HG03159 (cell line): ENCODE data around the gene MED27.
"Not testable (repeated sequence)": the region's sequence is repeated elsewhere in the genome, so short reads cannot be mapped to it uniquely, and the experiment has no call there.

Source experiments
- ATAC-seq: cut with Tn5 transposase; IDR thresholded peaks from one replicate; pipeline ENCODE4 v1.9.1; 2021; ENCODE audit warnings: mild to moderate bottlenecking, moderate library complexity; ENCODE audit not compliant: unreplicated experiment

MED27 gene

DNA sequence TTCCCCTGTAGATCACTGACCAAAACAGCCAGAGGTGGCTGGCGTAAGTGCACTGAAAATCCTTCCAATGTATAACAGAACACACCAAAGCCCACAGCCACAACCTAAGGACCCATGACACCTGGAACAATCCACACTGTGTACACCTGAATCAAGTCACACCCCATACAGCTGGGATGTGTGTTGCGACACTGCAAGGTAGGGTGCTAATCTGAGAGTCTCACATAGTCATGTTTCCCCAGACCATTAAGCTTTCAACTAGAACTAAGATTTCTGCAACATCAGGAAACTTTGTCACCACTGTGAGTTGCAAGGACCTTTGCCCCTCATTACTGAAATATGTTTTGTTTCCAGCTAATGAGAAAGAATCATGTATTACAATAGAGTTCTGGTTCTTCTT is 59.4 kb downstream of the MED27 start:
- ATAC-seq, result no peak

DNA sequence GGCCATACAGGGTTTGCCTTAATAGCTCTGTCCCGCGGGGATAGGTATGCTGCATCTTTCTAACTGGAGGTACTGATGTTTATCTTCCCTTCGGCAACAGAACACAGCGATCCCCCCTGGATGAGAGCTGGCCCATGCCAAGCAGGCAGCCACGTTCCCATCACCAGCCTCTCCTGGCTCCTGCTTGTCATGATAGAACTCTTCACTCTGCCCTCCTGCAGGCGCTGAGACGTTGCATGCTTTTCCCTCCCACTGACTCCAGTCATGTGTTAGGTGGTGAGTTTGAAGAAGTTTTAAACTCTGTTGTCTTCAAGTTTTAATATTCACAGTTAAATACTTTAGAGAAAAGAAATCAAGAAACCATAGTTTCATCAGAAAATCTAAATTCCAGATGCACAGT is 60.0 kb downstream of the MED27 start:
- no peak for ATAC-seq

DNA sequence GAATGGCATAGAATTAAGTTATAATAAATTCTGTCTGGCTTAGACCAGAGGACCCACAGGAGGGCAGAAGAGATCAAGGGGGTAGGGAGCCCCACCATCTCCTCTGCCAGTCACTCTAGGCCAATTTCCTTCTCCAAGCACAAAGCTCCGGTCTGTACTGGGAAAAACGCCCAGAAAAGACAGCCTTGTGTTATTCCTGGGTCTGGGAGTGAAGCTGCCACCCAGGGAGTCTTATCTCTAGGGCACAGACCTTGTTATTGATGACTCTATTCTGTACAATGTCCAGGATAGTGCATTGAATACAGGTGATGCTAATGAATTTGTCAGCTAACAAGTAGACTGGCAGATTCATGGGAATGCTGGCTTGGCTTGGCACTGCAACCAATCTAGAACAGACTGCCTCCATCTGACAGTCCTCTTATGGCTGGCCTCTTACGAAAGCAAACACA is 60.7 kb downstream of the MED27 start:
- no peak for ATAC-seq

DNA sequence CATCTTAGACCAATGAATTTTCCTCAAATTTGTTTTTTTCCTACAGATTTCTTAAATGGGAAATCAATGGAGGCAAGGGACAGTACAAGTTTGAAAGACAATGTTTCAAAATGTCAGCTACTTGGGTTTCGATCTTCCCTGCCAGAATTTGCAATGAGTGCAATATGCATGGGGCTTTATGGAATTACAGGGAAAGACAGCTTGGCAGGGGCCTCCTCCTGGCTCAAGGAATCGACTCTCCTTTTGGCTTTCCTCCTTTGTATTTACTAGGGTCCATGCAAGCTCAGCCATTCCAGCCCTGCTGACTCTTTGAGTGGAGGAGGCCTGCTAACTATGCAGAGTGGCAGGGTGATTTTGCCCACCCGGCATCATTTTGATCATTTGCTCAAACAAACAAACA is 63.2 kb downstream of the MED27 start:
- ATAC-seq, result no peak

GRCh38 chr9:132015866-132016265 is 63.8 kb downstream of the MED27 start:
- ATAC-seq, result no peak

DNA sequence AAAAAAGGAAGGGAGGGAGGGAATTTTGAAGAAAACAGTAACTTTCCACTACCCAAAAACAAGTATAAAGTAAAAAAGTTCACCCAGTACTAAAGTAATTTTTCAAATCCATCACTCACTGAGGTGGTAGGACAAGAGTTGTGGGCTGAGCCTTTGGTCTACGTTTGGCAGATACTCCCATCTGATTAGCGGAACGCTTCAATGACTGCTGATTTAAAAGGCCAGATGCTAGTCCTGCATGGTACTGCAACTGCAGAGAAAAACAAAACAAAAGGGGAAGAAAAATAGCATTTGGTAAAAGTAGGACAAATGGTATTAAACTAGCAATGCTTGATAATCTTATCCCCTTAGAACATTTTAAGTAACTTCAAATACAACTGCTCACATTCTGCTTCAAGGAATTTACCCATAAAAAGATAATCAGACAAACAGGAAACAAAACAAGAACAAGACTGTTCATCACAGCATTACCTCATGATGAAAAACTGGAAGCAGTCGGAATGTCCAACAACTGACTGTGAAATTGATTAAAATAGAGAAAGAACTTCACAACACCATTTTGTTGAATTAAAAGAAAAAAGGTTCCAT is 65.4 kb downstream of the MED27 start:
- no peak for ATAC-seq

DNA sequence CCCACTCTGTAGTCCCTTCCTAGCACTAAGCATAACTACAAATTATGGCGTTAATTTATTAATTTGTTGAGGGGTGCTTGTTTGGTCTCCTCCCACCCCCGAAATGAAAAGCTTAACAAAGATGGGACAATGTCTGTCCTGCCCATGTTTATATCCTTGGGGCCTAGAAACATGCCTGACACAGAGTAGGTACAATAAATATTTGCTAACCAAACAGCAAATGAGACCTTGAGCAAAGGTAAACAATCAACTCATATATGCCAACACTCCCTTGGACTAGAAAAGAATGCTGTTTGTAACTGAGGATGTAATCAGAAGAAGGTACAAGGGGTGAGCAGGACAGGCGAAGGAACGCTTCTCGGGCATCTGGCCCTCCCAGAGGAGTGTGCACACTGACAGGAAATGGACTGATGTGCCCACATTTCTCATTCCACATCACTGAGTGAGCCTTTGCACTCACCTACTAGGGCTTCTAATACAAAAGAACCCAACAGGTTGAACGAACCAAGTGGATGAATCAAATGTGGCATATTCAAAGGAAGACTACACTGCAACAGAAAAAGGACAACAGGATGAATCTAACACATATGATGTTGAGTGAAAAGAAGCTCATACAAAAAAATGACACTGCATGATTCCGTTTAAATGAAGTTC is 66.8 kb downstream of the MED27 start:
- ATAC-seq, result no peak

- ATAC-seq, result no peak
Measured at GRCh38 chr9:132011896-132012295, 67.8 kb downstream of the MED27 start.

- ATAC-seq, result no peak
Measured at GRCh38 chr9:132011309-132011708, 68.4 kb downstream of the MED27 start.

DNA sequence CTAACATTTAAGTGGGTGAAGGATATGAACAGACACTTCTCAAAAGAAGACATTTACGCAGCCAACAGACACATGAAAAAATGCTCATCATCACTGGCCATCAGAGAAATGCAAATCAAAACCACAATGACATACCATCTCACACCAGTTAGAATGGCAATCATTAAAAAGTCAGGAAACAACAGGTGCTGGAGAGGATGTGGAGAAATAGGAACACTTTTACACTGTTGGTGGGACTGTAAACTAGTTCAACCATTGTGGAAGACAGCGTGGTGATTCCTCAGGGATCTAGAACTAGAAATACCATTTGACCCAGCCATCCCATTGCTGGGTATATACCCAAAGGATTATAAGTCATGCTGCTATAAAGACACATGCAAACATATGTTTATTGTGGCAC is 69.5 kb downstream of the MED27 start:
- not testable (repeated sequence) for ATAC-seq

- ATAC-seq, result no peak
Measured at GRCh38 chr9:132008855-132009812, 70.5 kb downstream of the MED27 start.

GRCh38 chr9:132008184-132008803 is 71.4 kb downstream of the MED27 start:
- ATAC-seq, result no peak

DNA sequence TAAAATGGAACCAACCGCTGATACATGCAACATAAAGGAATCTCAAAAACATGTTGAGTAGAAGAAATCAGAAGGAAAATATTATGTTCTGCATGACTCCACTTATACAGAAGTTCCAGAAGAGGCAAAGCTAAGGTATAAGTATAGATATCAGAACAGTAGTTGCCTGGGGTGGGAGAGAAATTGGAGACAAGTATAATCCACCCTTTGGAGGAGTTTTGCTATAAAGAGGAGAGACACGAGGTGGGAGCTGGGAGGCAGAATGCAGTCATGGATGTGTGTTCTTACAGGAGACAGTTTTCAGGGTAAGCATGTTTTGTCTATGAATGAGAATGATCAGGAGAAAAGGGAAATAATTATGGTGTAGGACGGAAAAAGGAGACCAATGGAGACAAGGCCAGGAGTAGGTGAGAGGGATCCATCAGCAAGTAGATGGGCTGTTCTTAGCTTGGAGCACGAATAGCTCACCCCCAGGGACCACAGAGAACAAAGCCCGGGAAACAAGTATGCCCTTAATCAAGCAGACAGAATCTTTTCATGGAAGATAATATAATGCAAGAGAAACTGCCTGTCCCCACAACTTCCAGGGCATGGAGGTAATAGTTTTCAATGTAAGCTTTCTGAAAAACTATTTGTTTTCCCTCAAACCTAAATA is 72.2 kb downstream of the MED27 start:
- no peak for ATAC-seq

GRCh38 chr9:132006677-132007370 is 72.8 kb downstream of the MED27 start:
- peak; percentile 78 for ATAC-seq

DNA sequence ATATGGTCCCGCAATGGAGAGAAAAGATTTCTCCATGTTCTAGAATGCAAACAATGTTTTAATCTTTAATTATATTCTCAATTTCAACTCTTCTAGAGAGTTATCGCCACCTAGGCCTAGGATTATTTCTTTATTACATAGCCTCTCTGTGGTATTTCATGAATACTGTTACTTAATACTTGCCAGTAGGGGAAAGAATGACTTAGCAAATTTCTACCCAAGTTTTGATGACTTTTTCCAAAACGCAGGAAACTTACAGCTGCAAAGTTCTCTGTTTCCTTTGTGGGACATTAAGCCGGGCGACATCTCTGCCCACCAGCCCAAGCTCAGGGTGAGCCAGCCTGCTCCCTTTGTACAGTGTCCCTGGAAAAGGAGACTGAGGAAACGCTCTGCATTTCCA is 73.8 kb downstream of the MED27 start:
- ATAC-seq, result no peak

- ATAC-seq, result no peak
Measured at GRCh38 chr9:132004323-132004722, 75.3 kb downstream of the MED27 start.

GRCh38 chr9:132003896-132004295 is 75.8 kb downstream of the MED27 start:
- no peak for ATAC-seq

DNA sequence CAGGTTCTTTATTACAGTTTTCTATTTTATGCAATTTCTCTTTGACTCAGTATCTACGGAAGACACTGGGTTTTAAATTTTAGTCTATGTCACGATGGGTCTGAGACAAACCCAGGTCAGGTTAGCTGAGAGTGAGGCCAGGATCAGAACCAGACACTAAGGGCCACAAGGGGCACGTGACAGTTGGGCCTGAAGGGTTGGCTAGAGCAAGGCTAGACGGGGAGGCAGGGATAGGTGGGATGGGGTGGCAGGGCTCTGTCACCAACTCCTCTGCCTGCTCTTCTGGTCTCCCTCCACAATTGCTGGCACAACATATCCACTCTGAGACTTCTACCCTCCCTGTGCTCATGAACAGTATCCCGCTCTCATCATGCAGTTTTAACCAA is 76.4 kb downstream of the MED27 start:
- no peak for ATAC-seq

GRCh38 chr9:132002643-132003318 is 76.9 kb downstream of the MED27 start:
- ATAC-seq, result no peak

DNA sequence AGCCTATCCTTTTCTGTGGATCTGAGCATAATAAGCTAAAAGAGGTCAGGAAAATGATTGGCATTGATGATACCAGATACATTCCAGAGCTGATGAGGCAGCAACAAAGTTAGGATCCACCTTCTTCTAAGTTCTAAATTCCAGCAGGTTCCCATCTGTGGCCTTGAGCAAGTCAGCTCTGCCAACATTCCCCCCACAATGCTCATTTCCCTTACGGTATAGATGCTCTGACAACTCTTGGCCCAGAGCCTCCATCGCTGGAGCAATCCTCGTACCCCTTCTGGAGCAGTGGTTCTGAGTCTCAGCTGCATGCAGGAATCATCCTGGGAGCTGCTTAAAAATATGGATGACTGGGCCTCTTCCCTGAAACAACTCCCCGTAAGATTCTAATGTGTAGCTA is 78.1 kb downstream of the MED27 start:
- no peak for ATAC-seq
